GM12878 (cell line): ENCODE results near the gene LNX2. TPM values are rescaled to one million over a fixed set of nuclear protein-coding genes. Genes with fewer than 3 reads are reported as not detected.

Experiments
- ATAC-seq: fragments of 200-7000 bp; cut with Tn5 transposase; 3 replicates; pipeline ENCODE4 v1.9.1; 2020; ENCODE audit warnings: mild to moderate bottlenecking, moderate library complexity
- BruUV-seq: library from RNA; stranded (reverse); fragments of 400-500 nt; replicated peaks from 2 replicates; lab custom pipeline; 2021; lab: Mats Ljungman, UMichigan
- CTCF ChIA-PET: fragments of 300-600 bp; sonication (Branson Sonifier 250); formaldehyde crosslinking; extraction: SDS; loops from one replicate; lab custom pipeline; 2021; ENCODE audit warnings: inconsistent platforms; lab: Yijun Ruan, JAX
- POLR2A ChIA-PET: fragments of 350-600 bp; formaldehyde crosslinking; extraction: SDS; loops from one replicate; lab custom pipeline; 2021; ENCODE audit warnings: inconsistent platforms; lab: Charles Lee
- RAD21 ChIA-PET: fragments of 300-600 bp; sonication (Branson Sonifier 250); formaldehyde crosslinking; loops from one replicate; lab custom pipeline; 2023; ENCODE audit warnings: antibody characterized with exemption; ENCODE audit not compliant: unreplicated experiment; lab: Charles Lee
- SMC1A ChIA-PET: fragments of 300-600 bp; sonication (Branson Sonifier 250); formaldehyde crosslinking; loops from one replicate; lab custom pipeline; 2023; ENCODE audit not compliant: unreplicated experiment, uncharacterized antibody; lab: Charles Lee
- DNase-seq: peaks from one replicate; pipeline ENCODE4 v3.0.0-alpha.2; 2011; ENCODE audit warnings: low read depth, low spot score
- FAIRE-seq: peaks from 3 replicates; lab custom pipeline; 2011; peaks lifted over from hg19 to GRCh38; lab: Jason Lieb, UNC
- H2AFZ ChIP-seq: 2 replicates; pipeline ENCODE4 v1.6.0; 2011; ENCODE audit warnings: low read depth, low read length, control low read depth; ENCODE audit not compliant: control insufficient read depth
- H3K27ac ChIP-seq: 2 replicates; pipeline ENCODE4 v1.5.1; 2011; ENCODE audit warnings: control low read depth; ENCODE audit not compliant: control insufficient read depth, insufficient read depth
- H3K27me3 ChIP-seq, 2 experiments: replicated peaks in 1 of 2; 2 replicates each; pipeline versions ENCODE4 v1.6.0 to v1.6.1; 2011; ENCODE audit warnings: low read length in 1 of 2; ENCODE audit not compliant: control insufficient read depth in 2 of 2, insufficient read depth in 2 of 2
- H3K36me3 ChIP-seq, 2 experiments: 2 replicates each; pipeline ENCODE4 v1.5.1; 2011; ENCODE audit warnings: low read length in 1 of 2; ENCODE audit not compliant: control insufficient read depth in 2 of 2, insufficient read depth in 2 of 2
- H3K4me1 ChIP-seq: 2 replicates; pipeline ENCODE4 v1.6.1; 2011; ENCODE audit warnings: mild to moderate bottlenecking, low read length, moderate library complexity, mixed read lengths; ENCODE audit not compliant: control insufficient read depth, insufficient read depth
- H3K4me2 ChIP-seq: 2 replicates; pipeline ENCODE4 v1.6.0; 2011; ENCODE audit warnings: control low read depth; ENCODE audit not compliant: control insufficient read depth, insufficient read depth
- H3K4me3 ChIP-seq: fragments of 200-600 bp; sonication (generic); 2 replicates; pipeline ENCODE4 v1.5.1; 2016
- H3K79me2 ChIP-seq: 2 replicates; pipeline ENCODE4 v1.6.0; 2011; ENCODE audit warnings: low read length; ENCODE audit not compliant: control insufficient read depth, insufficient read depth
- H3K9ac ChIP-seq: 2 replicates; pipeline ENCODE4 v1.8.0; 2011; ENCODE audit warnings: low read length, control low read depth, mixed read lengths; ENCODE audit not compliant: control insufficient read depth, insufficient read depth
- H3K9me3 ChIP-seq: replicated peaks from 3 replicates; pipeline ENCODE4 v1.5.1; 2011; ENCODE audit warnings: mild to moderate bottlenecking, low read length; ENCODE audit not compliant: control insufficient read depth, insufficient read depth
- H4K20me1 ChIP-seq: 2 replicates; pipeline ENCODE4 v1.6.0; 2011; ENCODE audit not compliant: control insufficient read depth, insufficient read depth
- CEBPB ChIP-seq, 2 experiments: fragments of 150-350 bp in 1 of 2; IDR thresholded peaks; 2 replicates each; pipeline ENCODE4 v1.6.1; 2012 to 2014; ENCODE audit warnings: low read depth in 2 of 2, low read length in 2 of 2, borderline replicate concordance in 1 of 2, inconsistent platforms in 1 of 2
- EED ChIP-seq: sonication (generic); IDR thresholded peaks from 2 replicates; pipeline ENCODE4 v1.6.1; 2016; ENCODE audit warnings: antibody characterized with exemption, low read depth
- IKZF1 ChIP-seq: fragments of 450-650 bp; conservative IDR thresholded peaks from 2 replicates; pipeline ENCODE4 v1.6.1; 2017; ENCODE audit warnings: antibody characterized with exemption, mild to moderate bottlenecking
- IKZF2 ChIP-seq, 2 experiments: fragments of 450-650 bp; IDR thresholded peaks; 2 replicates each; pipeline ENCODE4 v1.6.1; 2017; ENCODE audit warnings: mild to moderate bottlenecking in 2 of 2, moderate library complexity in 2 of 2
- MTA2 ChIP-seq: fragments of 450-650 bp; IDR thresholded peaks from 2 replicates; pipeline ENCODE4 v1.6.1; 2016; ENCODE audit warnings: low read depth, mild to moderate bottlenecking, moderate library complexity
- NFIC ChIP-seq: IDR thresholded peaks from 2 replicates; pipeline ENCODE4 v1.6.1; 2012; ENCODE audit warnings: low read depth, mild to moderate bottlenecking, inconsistent platforms, low read length, moderate library complexity
- RUNX3 ChIP-seq: IDR thresholded peaks from 2 replicates; pipeline ENCODE4 v1.6.1; 2012; ENCODE audit warnings: low read length, inconsistent platforms
- SPI1 ChIP-seq: IDR thresholded peaks from 2 replicates; pipeline ENCODE4 v1.6.1; 2011; ENCODE audit warnings: low read depth, mild to moderate bottlenecking, low read length, moderate library complexity, borderline replicate concordance; ENCODE audit not compliant: insufficient read depth
- ZBED1 ChIP-seq: IDR thresholded peaks from 2 replicates; pipeline ENCODE4 v1.6.1; 2016; ENCODE audit warnings: borderline replicate concordance
- WGBS: methylation state at CpG from one replicate; pipeline ENCODE4 v1.1.6; 2016; ENCODE audit warnings: low lambda C conversion rate; ENCODE audit not compliant: insufficient replicate concordance, insufficient coverage; ENCODE audit errors: missing lambda C conversion rate; 5-methylcytosine and 5-hydroxymethylcytosine counted together
- in situ Hi-C: fragments of 300-500 bp; cut with MboI; formaldehyde crosslinking; loops from 9 replicates; pipeline ENCODE4 v1.14.3; 2018; ENCODE audit warnings: mixed read lengths
- intact Hi-C: fragments of 100-400 bp; cut with micrococcal nuclease; formaldehyde crosslinking; loops from one replicate; pipeline ENCODE4 v1.14.2; 2022; ENCODE audit not compliant: unreplicated experiment
- polyA plus RNA-seq, 11 experiments: library from polyadenylated mRNA; depleted of rRNA in 4 of 11; unstranded in 6 of 11; stranded (reverse) in 5 of 11; fragments of >200 nt; fragmentation: Nextera tagmentation in 4 of 11; fragmentation: Illumina TruSeq in 1 of 11; extraction: Ambion mirVana in 4 of 11; extraction: Trizol in 1 of 11; gene quantifications; 1 replicate in 1 of 11; 2 replicates in 10 of 11; pipeline versions ENCODE4 v1.2.1 to v1.2.3, GENCODE V29; 2011 to 2016; ENCODE audit warnings: inconsistent platforms in 2 of 11, missing spikeins in 2 of 11, low read depth in 1 of 11
- total RNA-seq, 4 experiments: library from RNA; depleted of rRNA in 3 of 4; stranded (reverse); fragments of >200 nt in 3 of 4; fragmentation: Illumina TruSeq in 1 of 4; extraction: Trizol in 1 of 4; gene quantifications; 2 replicates each; pipeline versions ENCODE4 v1.2.1 to v1.2.3, GENCODE V29; 2013 to 2021
- TF ChIP-seq, protein P1 (sequence below): fragments of 450-650 bp; IDR thresholded peaks from 2 replicates; pipeline ENCODE4 v1.6.1; 2016; ENCODE audit warnings: mild to moderate bottlenecking

The LNX2 gene
- total and polyA plus RNA-seq, 10 of the 15 experiments (the other 5 are each of a cell fraction or from before 2014, with no cell fraction given): 1.3 to 7.7 (median 4.4) TPM

GRCh38 chr13:27599096-27599495, 21.2 kb downstream of the LNX2 start:
- Histone ChIP-seq H3K9ac (no peak overlapping the region), H3K4me2 (no peak overlapping the region), H3K27me3 (no peaks in the 10 kb centered on the region), H3K4me1 (peaks cover 14% of the 10 kb centered on the region; the same call in 1 of the 2 replicates), H4K20me1 (no peaks in the 10 kb centered on the region), H3K9me3 (no peaks in the 10 kb centered on the region), H3K27ac (no peak overlapping the region), H3K79me2 (no peaks in the 10 kb centered on the region; the same call in 1 of the 2 replicates), H2AFZ (no peak overlapping the region), H3K4me3 (no peak overlapping the region), H3K36me3 (no peaks in the 10 kb centered on the region)
- no peak for ATAC-seq
- CTCF ChIA-PET: interaction anchor here (1.9 kb wide), 1 partner anchor 21 kb away, joined by 6 read pairs; the partner anchor contains the start of gene LNX2
- SMC1A ChIA-PET: interaction anchor here (0.8 to 2.6 kb wide), 3 partner anchors 8 to 347 kb away, joined by 3 to 9 read pairs (median 3); no protein-coding TSS in a partner anchor
- RAD21 ChIA-PET: interaction anchor here (1.0 kb wide), 1 partner anchor 8 kb away, joined by 4 read pairs; no protein-coding TSS in a partner anchor
- in situ Hi-C loops: no loop called here
- FAIRE-seq: no peak
- TF ChIP-seq, protein P1, sequence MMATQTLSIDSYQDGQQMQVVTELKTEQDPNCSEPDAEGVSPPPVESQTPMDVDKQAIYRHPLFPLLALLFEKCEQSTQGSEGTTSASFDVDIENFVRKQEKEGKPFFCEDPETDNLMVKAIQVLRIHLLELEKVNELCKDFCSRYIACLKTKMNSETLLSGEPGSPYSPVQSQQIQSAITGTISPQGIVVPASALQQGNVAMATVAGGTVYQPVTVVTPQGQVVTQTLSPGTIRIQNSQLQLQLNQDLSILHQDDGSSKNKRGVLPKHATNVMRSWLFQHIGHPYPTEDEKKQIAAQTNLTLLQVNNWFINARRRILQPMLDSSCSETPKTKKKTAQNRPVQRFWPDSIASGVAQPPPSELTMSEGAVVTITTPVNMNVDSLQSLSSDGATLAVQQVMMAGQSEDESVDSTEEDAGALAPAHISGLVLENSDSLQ: no peak
- DNase-seq: no peak
- intact Hi-C loops: no loop called here
- no TSS peak for BruUV-seq
- POLR2A ChIA-PET: interaction anchor here (2.1 kb wide), 1 partner anchor 9 kb away, joined by 7 read pairs; no protein-coding TSS in a partner anchor

- TF ChIP-seq MTA2: 0 out of 2 replicates have a peak, but pooled peaks have one; percentile 34
- peak in 1 of 2 experiments; percentile 25; a peak in 2 of 4 replicates for TF ChIP-seq IKZF2 (IDR thresholded peaks at IDR 0.05)
- peak; percentile 20; the same call in 1 of the 2 replicates for TF ChIP-seq RUNX3
- TF ChIP-seq NFIC: no peak
- no peak for TF ChIP-seq CEBPB (IDR thresholded peaks at IDR 0.05; ENCODE audit: borderline replicate concordance in 1 of 2, low read depth in 2 of 2, low read length in 2 of 2)
- peak; percentile 71 for TF ChIP-seq SPI1
- no peak for TF ChIP-seq ZBED1
- peak; percentile 70 for TF ChIP-seq EED
- TF ChIP-seq IKZF1: peak; percentile 57
- no peak overlapping the region for H2AFZ ChIP-seq
- no peak overlapping the region for H3K27ac ChIP-seq
- intact Hi-C loops (no loop called here), in situ Hi-C loops (no loop called here)
- peaks cover 30% of the 10 kb centered on the region for H3K4me1 ChIP-seq
- H3K36me3 ChIP-seq: no peaks in the 10 kb centered on the region
- FAIRE-seq: no peak
- BruUV-seq: no TSS peak
- no peaks in the 10 kb centered on the region for H3K9me3 ChIP-seq
- no peaks in the 10 kb centered on the region for H4K20me1 ChIP-seq
- POLR2A ChIA-PET: no interaction called here
- CTCF ChIA-PET: no interaction called here
- no peak overlapping the region for H3K9ac ChIP-seq
- peak; percentile 56 for ATAC-seq
- DNase-seq: no peak
- H3K4me3 ChIP-seq: no peak overlapping the region
- H3K27me3 ChIP-seq: no peaks in the 10 kb centered on the region
- no peaks in the 10 kb centered on the region; the same call in 1 of the 2 replicates for H3K79me2 ChIP-seq
- H3K4me2 ChIP-seq: no peak overlapping the region
- 50% methylated on average over 2 of the region's 2 CpGs for WGBS
- SMC1A ChIA-PET: interaction anchor here (0.8 to 1.2 kb wide), 4 partner anchors 9 to 54 kb away, joined by 3 to 4 read pairs (median 4); no protein-coding TSS in a partner anchor
- RAD21 ChIA-PET: no interaction called here
These were observed 25.1 kb downstream of the LNX2 start for GRCh38 chr13:27595055-27595811.
